GM20431 (cell line): ENCODE data around the gene SLC34A1.
"Not testable (repeated sequence)": the region's sequence is repeated elsewhere in the genome, so short reads cannot be mapped to it uniquely, and the experiment has no call there.

Experiments
- in situ Hi-C: fragments of 300-500 bp; cut with MseI, MboI; formaldehyde crosslinking; loops from one replicate; pipeline ENCODE4 v1.15.0; 2020; ENCODE audit warnings: low sequenced_read_pairs; ENCODE audit not compliant: unreplicated experiment

The SLC34A1 gene

GRCh38 chr5:177367323-177367848 is 16.8 kb upstream of the SLC34A1 start:
- in situ Hi-C loops: no loop called here

- in situ Hi-C loops: no loop called here
Observed at GRCh38 chr5:177367981-177368868, 16.0 kb upstream of the SLC34A1 start.

GRCh38 chr5:177368869-177369644 is 15.2 kb upstream of the SLC34A1 start:
- in situ Hi-C loops: no loop called here

GRCh38 chr5:177369645-177370440 is 14.4 kb upstream of the SLC34A1 start:
- in situ Hi-C loops: no loop called here

GRCh38 chr5:177370488-177371119 is 13.6 kb upstream of the SLC34A1 start:
- in situ Hi-C loops: no loop called here

GRCh38 chr5:177371120-177372033 is 12.9 kb upstream of the SLC34A1 start:
- in situ Hi-C loops: no loop called here

- in situ Hi-C loops: no loop called here
Observed at GRCh38 chr5:177372034-177372896, 12.0 kb upstream of the SLC34A1 start.

GRCh38 chr5:177372910-177373309 is 11.3 kb upstream of the SLC34A1 start:
- in situ Hi-C loops: no loop called here

- in situ Hi-C loops: no loop called here
Observed at GRCh38 chr5:177373806-177374205, 10.4 kb upstream of the SLC34A1 start.

GRCh38 chr5:177374211-177374610 is 10.0 kb upstream of the SLC34A1 start:
- in situ Hi-C loops: no loop called here

- in situ Hi-C loops: not testable (repeated sequence)
Observed at GRCh38 chr5:177375516-177375915, 8.7 kb upstream of the SLC34A1 start.

GRCh38 chr5:177376107-177376506 is 8.1 kb upstream of the SLC34A1 start:
- in situ Hi-C loops: no loop called here

GRCh38 chr5:177377851-177378776 is 6.1 kb upstream of the SLC34A1 start:
- in situ Hi-C loops: no loop called here

- in situ Hi-C loops: no loop called here
Observed at GRCh38 chr5:177378884-177379883, 5.0 kb upstream of the SLC34A1 start.

- in situ Hi-C loops: no loop called here
Observed at GRCh38 chr5:177380805-177381126, 3.5 kb upstream of the SLC34A1 start.
